Retina (tissue), 1 donor: ENCODE data around the gene ALMS1.
"Not testable (repeated sequence)": the region's sequence is repeated elsewhere in the genome, so short reads cannot be mapped to it uniquely, and the experiment has no call there.

Experiments
- DNase-seq: peaks from one replicate; pipeline ENCODE4 v3.0.0-alpha.2; 2016

The ALMS1 gene

DNA sequence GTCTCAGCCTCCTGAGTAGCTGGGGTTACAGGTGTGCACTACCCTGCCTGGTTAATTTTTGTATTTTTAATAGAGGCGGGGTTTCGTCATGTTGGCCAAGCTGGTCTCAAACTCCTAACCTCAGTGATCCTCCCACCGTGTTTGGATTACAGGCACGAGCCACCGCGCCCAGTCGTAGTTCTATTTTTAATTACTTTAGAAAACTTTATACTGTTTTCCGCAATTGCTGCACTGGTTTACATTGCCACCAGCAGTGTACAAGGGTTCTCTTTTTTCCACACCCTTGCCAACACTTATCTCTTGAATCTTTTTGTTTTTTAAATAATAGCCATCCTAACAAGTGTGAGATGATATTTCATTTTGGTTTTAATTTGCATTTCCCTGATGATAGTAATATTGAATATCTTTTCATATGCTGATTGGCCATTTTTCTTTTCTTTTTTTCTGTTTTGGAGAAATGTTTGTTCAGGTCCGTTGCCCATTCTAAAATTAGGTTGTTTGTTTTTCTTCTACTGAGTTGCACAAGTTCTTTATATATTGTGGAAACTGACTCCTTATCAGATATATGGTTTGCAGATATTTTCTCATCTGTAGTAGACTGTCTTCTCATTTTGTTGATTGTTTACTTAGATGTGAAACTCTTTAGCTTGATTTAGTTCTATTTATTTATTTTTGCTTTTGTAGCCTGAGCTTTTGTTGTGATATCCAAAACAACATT lies 16.9 kb downstream of the ALMS1 start:
- no peak for DNase-seq

- DNase-seq: no peak
Observed at GRCh38 chr2:73403237-73403636, 17.6 kb downstream of the ALMS1 start.

GRCh38 chr2:73404409-73404808 lies 18.8 kb downstream of the ALMS1 start:
- no peak for DNase-seq

- DNase-seq: no peak
Observed at GRCh38 chr2:73406996-73407395, 21.4 kb downstream of the ALMS1 start.

GRCh38 chr2:73408198-73408597 lies 22.6 kb downstream of the ALMS1 start:
- DNase-seq: no peak

- no peak for DNase-seq
Observed at GRCh38 chr2:73414696-73415095, 29.1 kb downstream of the ALMS1 start.

- no peak for DNase-seq
Observed at GRCh38 chr2:73415906-73416305, 30.3 kb downstream of the ALMS1 start.

DNA sequence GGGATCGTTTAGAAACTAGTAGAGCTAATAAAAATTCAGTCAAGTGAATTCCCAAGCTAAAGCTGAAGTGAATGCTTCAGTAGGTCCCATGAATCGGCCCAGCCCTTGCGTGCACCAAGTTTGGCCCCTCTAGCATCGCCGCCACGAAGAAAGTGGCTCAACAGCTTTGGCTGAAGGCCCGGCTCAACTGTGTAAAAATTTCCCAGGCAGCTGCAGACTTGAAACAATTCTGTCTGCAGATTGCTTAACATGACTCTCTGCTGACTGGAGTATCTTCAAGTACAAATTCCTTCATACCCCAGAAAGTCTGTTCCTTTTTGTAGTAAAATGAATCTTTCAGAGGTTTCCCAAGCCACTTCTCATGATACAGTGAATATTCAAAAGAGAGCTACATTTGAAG lies 32.7 kb downstream of the ALMS1 start:
- no peak for DNase-seq

DNA sequence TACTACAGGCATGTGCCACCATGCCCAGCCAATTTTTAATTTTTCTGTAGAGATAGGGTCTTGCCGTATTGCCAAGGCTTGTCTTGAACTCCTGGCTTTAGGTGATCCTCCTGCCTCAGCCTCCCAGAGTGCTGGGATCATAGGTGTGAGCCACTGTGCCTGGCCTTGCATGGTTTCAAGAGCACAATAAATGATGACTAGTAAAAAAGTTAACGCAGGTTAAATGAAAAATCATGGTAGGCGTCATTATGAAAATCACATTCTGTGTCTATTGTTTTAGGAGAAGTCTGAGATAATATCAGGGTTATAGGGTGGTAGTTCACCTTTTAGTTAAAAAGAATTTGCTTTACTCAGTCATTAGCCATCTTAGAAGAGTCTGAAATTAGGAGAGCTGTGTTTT lies 38.3 kb downstream of the ALMS1 start:
- no peak for DNase-seq

GRCh38 chr2:73426176-73426575 lies 40.5 kb downstream of the ALMS1 start:
- no peak for DNase-seq

DNA sequence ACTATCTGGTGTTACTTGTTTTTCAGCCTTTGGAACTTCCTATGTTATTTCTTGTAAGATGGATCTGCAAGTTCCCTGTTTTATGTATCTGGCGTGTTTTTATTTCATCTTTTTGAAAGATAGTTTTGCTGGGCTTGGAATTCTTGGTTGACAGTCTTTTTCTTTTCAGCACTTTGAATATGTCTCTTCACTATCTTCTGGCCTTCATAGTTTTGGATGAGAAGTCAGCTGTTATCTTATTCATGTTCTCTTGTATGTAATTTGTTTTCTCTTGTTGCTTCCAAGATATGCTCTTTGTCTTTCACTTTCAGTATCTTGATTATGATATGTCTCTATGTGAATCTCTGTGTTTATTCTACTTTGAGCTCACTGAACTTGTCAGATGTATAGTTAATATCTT lies 50.4 kb downstream of the ALMS1 start:
- DNase-seq: no peak

DNA sequence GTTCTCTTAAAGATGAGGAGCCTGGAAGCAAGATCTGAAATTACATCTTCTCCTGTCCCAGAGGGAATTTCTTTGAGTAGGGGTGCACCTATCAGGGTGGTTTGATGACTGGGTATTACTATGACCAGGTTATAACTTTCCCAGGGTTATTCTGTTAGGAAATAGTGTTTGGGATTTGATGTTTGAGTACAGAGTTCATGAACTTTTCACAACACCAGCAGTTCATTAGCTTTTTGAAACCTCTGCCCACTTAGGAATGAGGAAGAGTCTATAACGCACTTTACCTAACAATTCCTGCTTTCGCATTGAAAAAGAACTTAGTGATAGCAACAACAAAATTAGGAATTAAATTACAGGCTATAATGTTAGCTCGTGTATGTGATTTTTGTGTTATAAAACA lies 58.6 kb downstream of the ALMS1 start:
- no peak for DNase-seq

DNA sequence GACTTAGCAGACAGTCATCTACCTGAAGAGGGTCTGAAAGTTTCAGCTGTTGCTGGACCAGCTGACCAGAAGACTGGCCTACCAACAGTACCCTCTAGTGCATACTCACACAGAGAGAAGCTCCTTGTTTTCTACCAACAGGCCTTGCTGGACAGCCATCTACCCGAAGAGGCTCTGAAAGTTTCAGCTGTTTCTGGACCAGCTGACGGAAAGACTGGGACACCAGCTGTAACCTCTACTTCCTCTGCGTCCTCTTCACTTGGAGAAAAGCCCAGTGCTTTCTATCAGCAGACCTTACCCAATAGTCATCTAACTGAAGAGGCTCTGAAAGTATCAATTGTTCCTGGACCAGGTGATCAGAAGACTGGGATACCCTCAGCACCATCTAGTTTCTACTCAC lies 63.2 kb downstream of the ALMS1 start:
- DNase-seq: no peak

DNA sequence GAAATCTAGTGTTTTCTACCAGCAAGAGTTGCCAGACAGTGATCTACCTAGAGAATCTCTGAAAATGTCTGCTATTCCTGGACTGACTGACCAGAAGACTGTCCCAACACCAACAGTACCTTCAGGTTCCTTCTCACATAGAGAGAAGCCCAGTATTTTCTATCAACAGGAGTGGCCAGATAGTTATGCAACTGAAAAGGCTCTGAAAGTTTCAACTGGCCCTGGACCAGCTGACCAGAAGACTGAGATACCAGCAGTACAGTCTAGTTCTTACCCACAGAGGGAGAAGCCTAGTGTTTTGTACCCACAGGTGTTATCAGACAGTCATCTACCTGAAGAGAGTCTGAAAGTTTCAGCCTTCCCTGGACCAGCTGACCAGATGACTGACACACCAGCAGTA lies 63.8 kb downstream of the ALMS1 start:
- no peak for DNase-seq

DNA sequence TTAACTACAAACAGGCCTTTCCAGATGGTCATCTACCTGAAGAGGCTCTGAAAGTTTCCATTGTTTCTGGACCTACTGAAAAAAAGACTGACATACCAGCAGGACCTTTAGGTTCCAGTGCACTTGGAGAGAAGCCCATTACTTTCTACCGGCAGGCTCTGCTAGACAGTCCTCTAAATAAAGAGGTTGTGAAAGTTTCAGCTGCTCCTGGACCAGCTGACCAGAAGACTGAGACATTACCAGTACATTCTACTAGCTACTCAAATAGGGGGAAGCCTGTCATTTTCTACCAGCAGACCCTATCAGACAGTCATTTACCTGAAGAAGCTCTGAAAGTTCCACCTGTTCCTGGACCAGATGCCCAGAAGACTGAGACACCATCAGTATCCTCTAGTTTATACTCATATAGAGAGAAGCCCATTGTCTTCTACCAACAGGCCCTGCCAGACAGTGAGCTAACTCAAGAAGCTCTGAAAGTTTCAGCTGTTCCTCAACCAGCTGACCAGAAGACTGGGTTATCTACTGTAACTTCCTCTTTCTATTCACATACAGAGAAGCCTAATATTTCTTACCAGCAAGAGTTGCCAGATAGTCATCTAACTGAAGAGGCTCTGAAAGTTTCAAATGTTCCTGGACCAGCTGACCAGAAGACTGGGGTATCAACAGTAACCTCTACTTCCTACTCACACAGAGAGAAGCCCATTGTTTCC lies 65.8 kb downstream of the ALMS1 start:
- no peak for DNase-seq

DNA sequence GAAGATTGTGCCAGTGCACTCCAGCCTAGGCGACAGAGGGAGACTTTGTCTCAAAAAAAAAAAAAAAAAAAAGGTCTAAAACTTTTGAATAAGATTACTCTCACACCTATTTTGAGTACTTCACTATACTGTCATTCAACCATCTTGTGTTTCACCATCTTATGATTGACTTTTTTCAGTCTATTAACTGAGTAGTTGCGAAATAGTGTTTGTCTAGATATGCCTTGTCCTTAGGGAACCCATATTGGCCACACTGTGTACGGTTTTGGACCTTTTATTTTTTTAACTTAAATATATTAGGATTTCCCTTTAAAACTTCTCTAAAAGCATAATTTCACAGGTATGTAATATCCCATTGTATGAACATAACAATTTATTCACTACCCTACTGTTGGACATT lies 72.3 kb downstream of the ALMS1 start:
- DNase-seq: no peak

DNA sequence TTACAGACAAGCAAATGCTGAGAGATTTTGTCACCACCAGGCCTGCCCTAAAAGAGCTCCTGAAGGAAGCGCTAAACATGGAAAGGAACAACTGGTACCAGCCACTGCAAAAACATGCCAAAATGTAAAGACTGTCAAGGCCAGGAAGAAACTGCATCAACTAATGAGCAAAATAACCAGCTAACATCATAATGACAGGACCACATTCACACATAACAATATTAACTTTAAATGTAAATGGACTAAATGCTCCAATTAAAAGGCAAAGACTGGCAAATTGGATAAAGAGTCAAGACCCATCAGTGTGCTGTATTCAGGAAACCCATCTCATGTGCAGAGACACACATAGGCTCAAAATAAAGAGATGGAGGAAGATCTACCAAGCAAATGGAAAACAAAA lies 76.8 kb downstream of the ALMS1 start:
- DNase-seq: not testable (repeated sequence)

DNA sequence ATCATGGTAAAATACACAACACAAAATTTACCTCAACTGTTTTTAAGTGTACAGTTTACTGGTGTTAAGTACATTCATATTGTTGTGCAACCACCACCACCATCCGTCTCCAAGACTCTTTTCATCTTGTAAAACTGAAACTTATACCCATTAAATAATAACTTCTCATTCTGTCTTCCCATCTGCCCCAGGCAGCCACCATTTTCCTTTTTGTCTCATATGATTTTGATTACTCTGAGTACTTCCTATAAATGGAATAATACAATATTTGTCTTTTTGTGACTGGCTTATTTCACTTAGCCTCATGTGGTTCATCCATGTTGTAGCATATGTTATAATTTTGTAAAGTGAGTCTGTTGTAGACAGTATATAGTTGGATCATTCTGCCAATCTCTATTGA lies 82.7 kb downstream of the ALMS1 start:
- no peak for DNase-seq

GRCh38 chr2:73483874-73484273 lies 98.2 kb downstream of the ALMS1 start:
- DNase-seq: not testable (repeated sequence)

DNA sequence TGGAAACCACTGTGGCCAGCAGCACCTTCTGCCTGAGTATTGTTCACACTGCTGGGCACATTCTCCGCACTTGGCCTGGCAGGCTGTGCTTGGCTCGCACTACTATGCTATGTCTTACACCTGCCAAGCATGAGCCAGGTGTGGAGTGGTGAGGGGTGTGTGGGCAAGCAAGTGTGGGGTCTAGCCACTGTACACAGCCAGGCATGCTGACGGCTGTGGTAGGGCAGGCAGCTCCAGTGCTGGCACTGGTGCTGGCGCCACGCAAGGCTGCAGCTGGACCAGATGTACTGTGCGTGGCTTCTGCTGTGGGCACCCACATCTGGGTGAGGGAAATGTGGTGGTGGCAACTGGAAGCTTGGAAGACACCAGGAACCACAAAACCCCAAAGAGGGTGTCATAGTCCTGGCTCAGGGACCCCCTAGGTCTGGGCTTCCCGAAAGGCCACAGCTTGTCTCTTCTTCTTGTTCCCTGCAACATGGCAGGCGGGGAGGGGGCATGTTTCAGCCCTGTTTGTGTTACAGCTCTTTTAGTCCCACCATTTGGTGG lies 101.5 kb downstream of the ALMS1 start:
- no peak for DNase-seq

GRCh38 chr2:73488079-73488478 lies 102.4 kb downstream of the ALMS1 start:
- DNase-seq: no peak

DNA sequence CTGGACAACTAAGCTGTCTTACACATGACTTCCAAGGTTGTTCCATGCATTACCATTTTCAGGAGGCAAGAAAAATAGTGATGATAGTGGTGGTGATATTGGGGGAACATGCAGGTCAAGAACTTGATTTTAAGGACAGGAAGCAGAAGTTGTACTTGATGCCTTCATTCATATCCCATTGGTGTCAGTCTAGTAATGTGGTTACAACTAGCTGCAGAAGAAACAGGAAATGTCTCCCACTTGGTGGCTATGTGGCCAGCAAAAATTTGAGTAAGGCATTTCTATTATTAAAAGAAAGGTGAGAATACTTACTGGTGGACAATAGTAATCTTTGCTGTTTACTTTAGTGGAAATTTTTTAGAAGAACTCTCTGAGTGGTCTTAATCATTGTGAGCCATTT lies 103.4 kb downstream of the ALMS1 start:
- DNase-seq: no peak

GRCh38 chr2:73494031-73494430 lies 108.4 kb downstream of the ALMS1 start:
- DNase-seq: no peak

DNA sequence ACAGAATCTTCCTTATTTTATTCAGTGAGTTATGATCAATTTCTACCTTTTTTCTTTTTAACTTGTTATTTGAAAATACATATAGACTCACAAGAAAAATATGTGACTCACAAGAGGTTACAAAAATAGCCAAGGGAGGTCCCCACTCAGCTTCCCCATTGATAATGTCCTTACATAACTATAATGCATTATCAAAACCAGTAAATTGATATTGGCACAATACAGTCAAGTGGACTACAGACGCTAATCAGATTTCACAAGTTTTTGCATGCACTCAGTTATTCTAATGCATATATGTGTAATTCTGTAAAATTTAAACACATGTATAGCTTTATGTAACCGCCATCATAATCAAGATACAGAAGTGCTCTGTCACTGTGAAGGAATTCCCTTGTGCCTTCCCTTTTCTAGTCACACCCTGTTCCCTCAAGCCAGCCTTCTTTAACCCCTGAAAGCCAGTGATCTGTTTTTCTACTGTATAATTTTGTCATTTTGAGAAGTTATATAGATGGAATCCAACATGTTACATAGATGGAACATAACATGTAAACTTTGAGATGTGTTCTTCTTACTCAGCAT lies 118.4 kb downstream of the ALMS1 start:
- no peak for DNase-seq
